WTC11 (cell line): ENCODE results near the gene ZBTB20. TPM values are rescaled to one million over a fixed set of nuclear protein-coding genes. Genes with fewer than 3 reads are reported as not detected.

ENCODE experiments used
- ATAC-seq: fragments of 200-7000 bp; cut with Tn5 transposase; 2 replicates; pipeline ENCODE4 v1.10.0; 2021; ENCODE audit warnings: mild to moderate bottlenecking, moderate library complexity
- CTCF ChIA-PET: fragments of 300-600 bp; sonication (Branson Sonifier 250); formaldehyde crosslinking; loops from one replicate; lab custom pipeline; 2021; ENCODE audit warnings: antibody characterized with exemption; lab: Charles Lee
- POLR2A ChIA-PET: fragments of 350-600 bp; sonication (Branson Sonifier 250); formaldehyde crosslinking; loops from one replicate; lab custom pipeline; 2021; ENCODE audit warnings: antibody characterized with exemption; lab: Charles Lee
- DNase-seq: peaks from one replicate; pipeline ENCODE4 v3.0.0; 2021; ENCODE audit warnings: low spot score
- H3K27ac Mint-ChIP-seq: 2 replicates; pipeline ENCODE4 v1.8.0; 2021; ENCODE audit warnings: mixed read lengths
- H3K27me3 Mint-ChIP-seq: 2 replicates; pipeline ENCODE4 v1.8.0; 2021; ENCODE audit warnings: low read depth, mild to moderate bottlenecking, moderate library complexity, mixed read lengths
- H3K36me3 Mint-ChIP-seq: 2 replicates; pipeline ENCODE4 v1.8.0; 2021; ENCODE audit warnings: mixed read lengths
- H3K4me1 Mint-ChIP-seq: 2 replicates; pipeline ENCODE4 v1.8.0; 2022; ENCODE audit warnings: mixed read lengths
- H3K4me3 Mint-ChIP-seq: 2 replicates; pipeline ENCODE4 v1.8.0; 2021; ENCODE audit warnings: mild to moderate bottlenecking, moderate library complexity, mixed read lengths
- H3K9me3 Mint-ChIP-seq: 2 replicates; pipeline ENCODE4 v1.8.0; 2021; ENCODE audit warnings: mixed read lengths
- ARID4B ChIP-seq: sonication (generic); formaldehyde crosslinking; IDR thresholded peaks from 2 replicates; pipeline ENCODE4 v1.8.0; 2023; ENCODE audit warnings: missing genetic modification reagents, mild to moderate bottlenecking, borderline replicate concordance
- E2F4 ChIP-seq: sonication (generic); formaldehyde crosslinking; IDR thresholded peaks from 2 replicates; pipeline ENCODE4 v1.8.1; 2022; ENCODE audit warnings: low read depth, mild to moderate bottlenecking, moderate library complexity, missing genetic modification reagents, borderline replicate concordance
- ELF4 ChIP-seq: sonication (generic); formaldehyde crosslinking; IDR thresholded peaks from 2 replicates; pipeline ENCODE4 v1.8.1; 2022; ENCODE audit warnings: low read depth, mild to moderate bottlenecking, moderate library complexity, missing genetic modification reagents
- FOXP4 ChIP-seq: sonication (generic); formaldehyde crosslinking; IDR thresholded peaks from 2 replicates; pipeline ENCODE4 v1.8.0; 2022; ENCODE audit warnings: mild to moderate bottlenecking, missing genetic modification reagents
- GTF2I ChIP-seq: fragments of 250-450 bp; sonication (Bioruptor Pico); conservative IDR thresholded peaks from 2 replicates; pipeline ENCODE4 v1.4.0; 2021; ENCODE audit warnings: mild to moderate bottlenecking
- IRF1 ChIP-seq: sonication (generic); formaldehyde crosslinking; IDR thresholded peaks from 2 replicates; pipeline ENCODE4 v1.8.0; 2023; ENCODE audit warnings: missing genetic modification reagents
- KAT7 ChIP-seq: sonication (generic); formaldehyde crosslinking; IDR thresholded peaks from 2 replicates; pipeline ENCODE4 v1.8.1; 2023; ENCODE audit warnings: missing genetic modification reagents, mild to moderate bottlenecking, borderline replicate concordance
- MLX ChIP-seq: sonication (generic); formaldehyde crosslinking; IDR thresholded peaks from 2 replicates; pipeline ENCODE4 v1.8.1; 2023; ENCODE audit warnings: mild to moderate bottlenecking, missing genetic modification reagents, moderate library complexity
- NR3C1 ChIP-seq: sonication (generic); formaldehyde crosslinking; conservative IDR thresholded peaks from 2 replicates; pipeline ENCODE4 v1.8.1; 2023; ENCODE audit warnings: low read depth, mild to moderate bottlenecking, missing genetic modification reagents
- RELA ChIP-seq: sonication (generic); formaldehyde crosslinking; IDR thresholded peaks from 2 replicates; pipeline ENCODE4 v1.8.1; 2022; ENCODE audit warnings: missing genetic modification reagents, mild to moderate bottlenecking, borderline replicate concordance
- ZMAT4 ChIP-seq: fragments of 250-450 bp; sonication (Bioruptor Pico); IDR thresholded peaks from 2 replicates; pipeline ENCODE4 v1.9.0; 2021; ENCODE audit warnings: mild to moderate bottlenecking
- ZNF317 ChIP-seq: sonication (generic); formaldehyde crosslinking; IDR thresholded peaks from 2 replicates; pipeline ENCODE4 v1.8.1; 2023; ENCODE audit warnings: low read depth, mild to moderate bottlenecking, moderate library complexity, missing genetic modification reagents, borderline replicate concordance
- ZNF423 ChIP-seq: fragments of 250-450 bp; sonication (Bioruptor Pico); IDR thresholded peaks from 2 replicates; pipeline ENCODE4 v2.1.2; 2022; ENCODE audit warnings: mild to moderate bottlenecking, moderate library complexity
- total RNA-seq: library from RNA; stranded (reverse); gene quantifications from 3 replicates; pipeline ENCODE4 v1.2.3, GENCODE V29; 2021

Gene ZBTB20
- total RNA-seq, 1 experiment from 2014 or later, result 1.5 TPM

GRCh38 chr3:114364806-114365654 lies 782.1 kb downstream of the ZBTB20 start:
- Mint-ChIP-seq H3K4me1 (peaks cover 24% of the 10 kb centered on the region), H3K27ac (no peak overlapping the region), H3K27me3 (no peaks in the 10 kb centered on the region)
- DNase-seq, result no peak
- no peak for TF ChIP-seq RELA
- TF ChIP-seq FOXP4 (CRISPR knock-in tag), result no peak
- TF ChIP-seq ZNF423 (CRISPR knock-in tag), result no peak
- no peak for TF ChIP-seq GTF2I (CRISPR knock-in tag)
- TF ChIP-seq ZNF317 (CRISPR knock-in tag), result no peak
- no peak for TF ChIP-seq IRF1 (CRISPR knock-in tag)
- no peak for TF ChIP-seq NR3C1 (CRISPR knock-in tag)
- no peak for TF ChIP-seq ZMAT4
- TF ChIP-seq KAT7, result no peak
- no peak for TF ChIP-seq ARID4B (CRISPR knock-in tag)
- TF ChIP-seq, all 79 proteins: peak for 0
- ChIA-PET CTCF (interaction anchor here (2.0 kb wide), 1 partner anchor 53 kb away, joined by 9 read pairs; no protein-coding TSS in a partner anchor), POLR2A (no interaction called here)
- Mint-ChIP-seq H3K4me3 (no peak overlapping the region), H3K36me3 (no peaks in the 10 kb centered on the region), H3K9me3 (no peaks in the 10 kb centered on the region)
- ATAC-seq, result no peak

- no peaks in the 10 kb centered on the region for H3K9me3 Mint-ChIP-seq
- POLR2A ChIA-PET, result no interaction called here
- peaks cover 23% of the 10 kb centered on the region for H3K4me1 Mint-ChIP-seq
- CTCF ChIA-PET, result interaction anchor here (2.0 to 2.9 kb wide), 2 partner anchors 55 to 73 kb away, joined by 9 to 13 read pairs; no protein-coding TSS in a partner anchor
- no peak overlapping the region for H3K4me3 Mint-ChIP-seq
- no peak overlapping the region for H3K27ac Mint-ChIP-seq
- TF ChIP-seq MLX (no peak), ELF4 (no peak), E2F4 (CRISPR knock-in tag) (no peak), KAT7 (no peak)
- no peaks in the 10 kb centered on the region for H3K27me3 Mint-ChIP-seq
- ATAC-seq (no peak), DNase-seq (no peak)
- H3K36me3 Mint-ChIP-seq, result no peaks in the 10 kb centered on the region
Measured at GRCh38 chr3:114363554-114364202, 783.4 kb downstream of the ZBTB20 start.
